Measurements from ENCODE around the gene ZNF222. TPM values are rescaled to one million over a fixed set of nuclear protein-coding genes. Genes with fewer than 3 reads are reported as not detected.

Gene ZNF222
- polyA plus RNA-seq, 4 donors, result 9.2 to 10.4 (median 9.6) TPM

DNA sequence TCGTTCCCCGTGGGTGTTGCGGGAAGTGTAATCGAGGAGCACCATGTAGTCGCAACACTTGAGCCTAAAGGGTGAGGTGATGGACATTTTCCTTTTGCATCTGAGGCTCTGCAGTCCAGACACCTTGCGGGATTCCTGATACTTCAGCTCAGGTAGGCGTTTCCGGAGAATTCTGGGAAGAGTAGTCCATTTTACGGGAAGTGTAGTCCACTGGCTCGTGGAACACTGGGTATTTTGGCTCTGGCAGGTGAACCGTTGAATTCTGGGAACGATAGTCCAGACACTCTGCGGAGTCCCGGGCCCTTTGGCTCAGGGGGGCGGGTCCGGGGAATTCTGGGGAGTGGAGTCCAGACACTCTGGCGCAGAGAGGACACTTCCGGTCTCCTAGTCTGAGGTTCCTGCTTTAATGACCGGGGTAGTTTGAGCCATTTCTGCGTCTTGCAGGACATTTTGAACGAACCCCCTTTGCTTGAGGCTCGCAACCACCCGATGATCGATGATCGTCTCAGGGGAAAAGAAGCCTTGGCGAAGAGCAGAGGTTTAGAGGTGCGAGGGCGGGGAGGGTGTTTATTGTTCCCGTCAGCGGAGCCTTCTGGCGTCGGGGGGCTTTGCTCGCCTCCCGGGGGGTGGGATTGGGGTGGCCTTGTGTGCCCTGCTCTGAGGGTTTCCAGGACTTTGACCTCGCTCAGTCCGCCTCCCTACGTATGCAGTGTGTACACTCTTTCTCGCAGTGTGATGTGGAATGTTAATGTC lies 26.6 kb downstream of the ZNF222 start, which contains the start of gene ZNF223:
Gene ZNF223 (plus strand): TSS at position 387 of the 753 bp plus-strand sequence. CDS start 3,141 bp downstream, outside the sequence.
- DNase-seq (ENCODE audit: low read depth in 4 of 4, low spot score in 3 of 4), result peak; percentile 87 to 95 (median 90)

DNA sequence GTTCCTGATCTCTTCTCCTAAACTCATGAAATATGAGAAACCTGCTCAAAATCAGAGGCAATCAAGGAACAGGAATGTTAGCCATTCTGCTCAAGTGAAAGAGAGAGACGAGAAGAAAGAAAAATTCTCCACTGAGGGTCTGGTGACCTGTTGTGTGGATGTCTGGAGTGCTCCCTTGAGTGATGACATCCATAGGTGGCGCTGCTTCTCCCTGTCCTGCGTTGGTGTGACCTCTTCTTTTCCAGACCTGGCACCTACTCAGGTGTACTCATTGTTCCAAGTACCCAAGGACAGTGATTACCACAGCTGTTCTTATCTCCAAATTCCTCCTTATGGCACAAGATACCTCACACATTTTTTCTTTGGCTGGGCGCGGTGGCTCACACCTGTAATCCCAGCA lies 30.7 kb downstream of the ZNF222 start:
- no peak for DNase-seq (ENCODE audit: low read depth in 4 of 4, low spot score in 3 of 4)

DNA sequence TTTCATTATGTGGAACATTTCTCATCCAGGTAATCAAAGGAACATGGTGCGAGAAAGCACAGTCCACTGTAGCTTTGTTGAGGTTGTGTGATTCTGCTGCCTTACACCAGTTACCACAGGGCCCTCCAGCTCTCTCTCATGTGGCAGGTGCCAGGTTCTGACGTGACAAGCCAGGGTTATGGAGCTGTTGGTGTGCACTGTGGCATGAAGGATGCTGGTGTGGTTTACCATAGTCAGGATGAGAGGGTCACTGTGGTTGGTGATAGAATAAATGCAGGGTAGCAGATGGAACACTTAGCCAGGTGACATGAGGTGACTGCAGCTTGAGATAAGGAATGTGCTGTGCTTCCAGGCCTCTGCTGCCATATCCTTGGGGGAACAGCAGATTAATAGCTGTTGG lies 34.0 kb downstream of the ZNF222 start:
- no peak for DNase-seq (ENCODE audit: low read depth in 4 of 4, low spot score in 3 of 4)

DNA sequence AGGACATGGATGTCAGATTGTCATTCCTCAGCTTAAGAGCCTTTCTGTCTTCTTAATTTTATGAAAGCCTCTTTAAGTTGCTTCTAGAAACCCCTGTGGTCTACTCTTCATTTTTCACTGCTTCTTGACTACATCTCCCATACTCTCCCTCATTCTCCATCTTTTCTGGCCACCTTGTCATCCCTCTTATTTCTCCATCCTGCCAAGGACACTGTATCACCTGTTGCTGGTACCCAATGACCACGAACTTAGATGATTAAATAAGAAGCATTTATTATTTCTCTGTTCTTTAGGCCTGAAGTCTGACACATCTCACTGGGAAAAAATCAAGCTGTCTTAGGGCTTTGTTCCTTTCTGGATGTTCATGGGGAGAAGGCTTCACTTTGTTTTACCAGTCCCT lies 35.9 kb downstream of the ZNF222 start:
- DNase-seq (ENCODE audit: low read depth in 4 of 4, low spot score in 3 of 4), result no peak

DNA sequence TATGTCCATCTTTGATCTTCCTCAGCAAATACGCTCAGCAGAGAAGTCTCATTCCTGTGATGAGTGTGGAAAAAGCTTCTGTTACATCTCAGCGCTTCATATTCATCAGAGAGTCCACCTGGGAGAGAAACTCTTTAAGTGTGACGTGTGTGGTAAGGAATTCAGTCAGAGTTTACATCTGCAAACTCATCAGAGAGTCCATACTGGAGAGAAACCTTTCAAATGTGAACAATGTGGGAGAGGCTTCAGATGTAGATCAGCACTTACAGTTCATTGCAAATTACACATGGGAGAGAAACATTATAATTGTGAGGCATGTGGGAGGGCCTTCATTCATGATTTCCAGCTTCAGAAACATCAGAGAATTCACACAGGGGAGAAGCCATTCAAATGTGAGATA lies 41.1 kb downstream of the ZNF222 start:
- no peak for DNase-seq (ENCODE audit: low read depth in 4 of 4, low spot score in 3 of 4)

DNA sequence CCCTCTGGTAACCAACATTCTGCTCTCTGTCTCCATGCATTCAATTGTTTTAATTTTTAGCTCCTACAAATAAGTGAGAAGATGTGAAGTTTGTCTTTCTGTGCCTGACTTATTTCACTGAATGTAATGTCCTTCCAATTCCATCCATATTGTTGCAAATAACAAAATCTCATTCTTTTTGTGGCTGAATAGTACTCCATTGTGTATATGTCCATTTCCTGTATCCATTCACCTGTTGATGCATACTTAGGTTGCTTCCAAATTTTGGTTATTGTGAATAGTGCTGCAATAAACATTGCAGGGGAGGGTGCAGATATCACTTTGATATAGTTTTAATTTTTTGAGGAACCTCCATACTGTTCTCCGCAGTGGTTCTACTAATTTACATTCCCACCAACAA lies 44.2 kb downstream of the ZNF222 start:
- no peak for DNase-seq (ENCODE audit: low read depth in 4 of 4, low spot score in 3 of 4)

DNA sequence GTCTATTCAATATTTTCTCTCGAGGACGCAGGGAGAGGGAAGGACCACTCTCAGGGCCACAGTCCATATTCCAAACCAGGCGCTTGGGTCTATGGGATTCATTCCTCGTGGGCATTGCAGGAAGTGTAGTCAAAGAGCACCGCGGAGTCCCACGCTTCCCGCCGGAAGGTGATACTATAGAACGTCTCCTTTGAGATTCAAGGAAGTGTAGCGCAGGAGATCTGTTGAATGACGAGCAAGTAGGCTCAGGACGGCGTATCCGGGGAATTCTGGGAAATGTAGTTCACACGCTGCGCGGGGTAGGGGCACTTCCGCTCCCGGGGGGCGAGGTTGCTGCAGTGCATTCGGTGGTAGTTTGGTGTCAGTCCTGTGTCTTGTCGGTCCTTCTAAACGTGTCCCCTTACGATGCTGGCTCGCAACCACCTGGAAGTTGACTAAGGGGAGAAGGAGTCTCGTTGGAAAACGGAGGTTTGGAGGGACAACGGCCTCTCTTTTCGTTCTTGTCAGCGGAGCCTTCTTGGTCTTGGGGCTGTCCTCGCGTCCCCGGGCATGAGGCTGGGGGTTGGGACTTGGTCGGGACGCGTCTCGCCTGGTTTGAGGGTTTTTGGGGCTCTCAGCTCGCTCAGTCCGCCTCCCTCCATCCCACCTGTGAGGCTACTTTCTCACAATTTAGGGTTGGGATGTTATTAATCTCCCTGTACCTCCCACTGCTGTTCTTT lies 46.8 kb downstream of the ZNF222 start, which contains the start of gene ZNF284:
Gene ZNF284 (plus strand): TSS at position 336 of the 719 bp plus-strand sequence. CDS start 4,231 bp downstream, outside the sequence.
- DNase-seq (ENCODE audit: low read depth in 4 of 4, low spot score in 3 of 4), result peak; percentile 77 to 93 (median 87)

DNA sequence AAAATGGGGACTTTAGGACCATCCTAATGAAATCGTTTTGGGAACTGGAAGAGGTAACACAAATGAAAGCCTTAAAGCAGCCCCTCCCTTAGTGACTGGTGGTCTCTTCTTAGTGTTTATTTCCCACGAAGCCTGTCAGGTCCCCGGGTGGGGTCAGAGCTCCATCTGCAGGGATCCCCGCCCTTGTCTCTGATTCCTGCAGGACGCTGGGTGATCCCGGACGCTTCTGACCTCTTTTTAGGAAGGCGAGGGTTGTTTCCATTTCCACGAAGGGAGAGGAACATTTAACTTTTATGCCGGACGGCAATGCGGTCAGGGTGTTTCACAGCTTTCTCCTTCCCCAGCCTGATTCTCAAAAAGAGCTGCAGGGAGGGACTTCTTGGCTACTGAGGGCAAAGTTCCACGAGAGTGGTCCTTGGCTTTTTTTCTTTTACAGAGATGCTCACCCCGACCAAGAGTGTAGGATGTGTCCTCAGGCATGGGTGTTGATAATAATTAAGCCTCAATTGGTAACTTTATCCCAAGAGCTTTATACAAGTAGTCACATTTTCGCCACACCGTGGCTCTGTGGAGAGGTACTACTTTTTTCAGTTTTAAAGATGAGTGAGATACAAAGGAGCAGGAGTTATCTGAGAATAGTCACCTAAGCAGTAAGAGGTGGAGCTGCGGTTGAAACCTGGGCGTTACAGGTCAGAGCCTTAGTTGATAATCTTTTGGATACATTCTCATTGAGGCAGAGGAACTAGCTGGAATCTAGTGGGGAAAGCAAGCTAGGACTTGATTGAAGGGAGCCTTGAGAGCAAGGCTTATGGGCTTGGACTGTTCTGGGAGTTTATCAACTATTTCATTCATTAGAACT lies 47.6 kb downstream of the ZNF222 start:
- no peak for DNase-seq (ENCODE audit: low read depth in 4 of 4, low spot score in 3 of 4)

DNA sequence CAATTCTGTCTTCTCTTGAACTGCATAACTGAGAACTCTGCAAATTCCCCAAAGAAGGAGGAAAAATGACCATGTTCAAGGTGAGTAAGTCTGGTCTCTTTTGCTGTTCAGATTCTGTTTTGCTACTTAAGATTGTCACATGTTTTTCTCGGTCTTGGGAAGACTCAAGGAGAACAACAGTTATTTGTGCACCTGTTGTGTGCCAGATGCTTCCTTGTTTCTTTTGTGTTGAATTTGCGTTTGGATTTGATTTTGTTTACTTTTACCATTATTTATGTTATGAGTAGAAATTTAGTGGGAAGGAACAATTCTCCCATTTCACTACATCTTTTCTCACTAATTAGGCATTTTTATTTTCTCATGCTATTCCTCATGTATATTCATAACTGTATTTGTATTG lies 51.1 kb downstream of the ZNF222 start:
- DNase-seq (ENCODE audit: low read depth in 4 of 4, low spot score in 3 of 4), result no peak

Other genes with a start within 250 kb of the ZNF222 start
- 1 to 10 TPM in 3 of 4 donors, under 1 TPM in 1; 0.96 to 3.4 (median 1.5) TPM for gene KCNN4, start 244.4 kb upstream of the ZNF222 start, polyA plus RNA-seq (ENCODE audit: insufficient read length in 4 of 4)
- gene LYPD5, start 222.9 kb upstream of the ZNF222 start, polyA plus RNA-seq (ENCODE audit: insufficient read length in 4 of 4), result under 1 TPM; 0.24 to 0.58 (median 0.42) TPM
- gene ZNF283, start 198.1 kb upstream of the ZNF222 start, polyA plus RNA-seq (ENCODE audit: insufficient read length in 4 of 4), result 10 to 100 TPM; 11.4 to 21.8 (median 13.6) TPM
- gene ZNF404, start 141.4 kb upstream of the ZNF222 start, polyA plus RNA-seq (ENCODE audit: insufficient read length in 4 of 4), result 10 to 100 TPM; 10.5 to 14.2 (median 11.8) TPM
- 10 to 100 TPM; 25.2 to 30.3 (median 27.8) TPM for gene ZNF45, start 90.1 kb upstream of the ZNF222 start, polyA plus RNA-seq (ENCODE audit: insufficient read length in 4 of 4)
- 1 to 10 TPM; 5.4 to 7.9 (median 6.3) TPM for gene ZNF221, start 74.2 kb upstream of the ZNF222 start, polyA plus RNA-seq (ENCODE audit: insufficient read length in 4 of 4)
- 10 to 100 TPM; 10.7 to 17.2 (median 16.4) TPM for gene ZNF155, start 41.2 kb upstream of the ZNF222 start, polyA plus RNA-seq (ENCODE audit: insufficient read length in 4 of 4)
- gene ZNF230, start 22.4 kb upstream of the ZNF222 start, polyA plus RNA-seq (ENCODE audit: insufficient read length in 4 of 4), result 1 to 10 TPM; 5.9 to 7.8 (median 7.0) TPM
- gene ZNF223, start 26.7 kb downstream of the ZNF222 start, polyA plus RNA-seq (ENCODE audit: insufficient read length in 4 of 4), result 10 to 100 TPM in 3 of 4 donors, 1 to 10 TPM in 1; 7.5 to 14.4 (median 13.6) TPM
- 1 to 10 TPM; 3.7 to 5.8 (median 4.2) TPM for gene ZNF284, start 46.8 kb downstream of the ZNF222 start, polyA plus RNA-seq (ENCODE audit: insufficient read length in 4 of 4)
- 10 to 100 TPM; 25.2 to 42.0 (median 31.1) TPM for gene ZNF224, start 69.0 kb downstream of the ZNF222 start, polyA plus RNA-seq (ENCODE audit: insufficient read length in 4 of 4)
- gene ZNF225, start 88.0 kb downstream of the ZNF222 start, polyA plus RNA-seq (ENCODE audit: insufficient read length in 4 of 4), result 10 to 100 TPM in 2 of 4 donors, 1 to 10 TPM in 2; 9.5 to 11.3 (median 9.8) TPM
- gene ZNF234, start 116.2 kb downstream of the ZNF222 start, polyA plus RNA-seq (ENCODE audit: insufficient read length in 4 of 4), result 10 to 100 TPM; 13.2 to 19.9 (median 14.4) TPM
- 10 to 100 TPM; 23.5 to 29.9 (median 25.2) TPM for gene ZNF226, start 139.7 kb downstream of the ZNF222 start, polyA plus RNA-seq (ENCODE audit: insufficient read length in 4 of 4)
- gene ZNF227, start 187.2 kb downstream of the ZNF222 start, polyA plus RNA-seq (ENCODE audit: insufficient read length in 4 of 4), result 10 to 100 TPM; 24.1 to 31.2 (median 28.0) TPM
- gene ZNF233, start 234.5 kb downstream of the ZNF222 start, polyA plus RNA-seq (ENCODE audit: insufficient read length in 4 of 4), result 1 to 10 TPM; 2.5 to 7.8 (median 6.6) TPM